DOHH2 (cell line): Measurements from ENCODE around the gene ARID5A.

ENCODE experiments used
- EZH2phosphoT487 ChIP-seq: fragments of 200-600 bp; sonication (generic); IDR thresholded peaks from 2 replicates; pipeline ENCODE4 v1.6.1; 2017; ENCODE audit warnings: borderline replicate concordance, mild to moderate bottlenecking, antibody characterized with exemption, low read length, moderate library complexity, mixed read lengths
- TF ChIP-seq, protein P1 (sequence below): fragments of 200-600 bp; sonication (generic); IDR thresholded peaks from one replicate; pipeline ENCODE4 v1.5.1; 2014; ENCODE audit warnings: antibody characterized with exemption, mild to moderate bottlenecking, low read depth, low read length; ENCODE audit not compliant: poor library complexity, severe bottlenecking

GRCh38 chr2:96509114-96509846 is 27.3 kb upstream of the ARID5A start:
- TF ChIP-seq, protein P1, sequence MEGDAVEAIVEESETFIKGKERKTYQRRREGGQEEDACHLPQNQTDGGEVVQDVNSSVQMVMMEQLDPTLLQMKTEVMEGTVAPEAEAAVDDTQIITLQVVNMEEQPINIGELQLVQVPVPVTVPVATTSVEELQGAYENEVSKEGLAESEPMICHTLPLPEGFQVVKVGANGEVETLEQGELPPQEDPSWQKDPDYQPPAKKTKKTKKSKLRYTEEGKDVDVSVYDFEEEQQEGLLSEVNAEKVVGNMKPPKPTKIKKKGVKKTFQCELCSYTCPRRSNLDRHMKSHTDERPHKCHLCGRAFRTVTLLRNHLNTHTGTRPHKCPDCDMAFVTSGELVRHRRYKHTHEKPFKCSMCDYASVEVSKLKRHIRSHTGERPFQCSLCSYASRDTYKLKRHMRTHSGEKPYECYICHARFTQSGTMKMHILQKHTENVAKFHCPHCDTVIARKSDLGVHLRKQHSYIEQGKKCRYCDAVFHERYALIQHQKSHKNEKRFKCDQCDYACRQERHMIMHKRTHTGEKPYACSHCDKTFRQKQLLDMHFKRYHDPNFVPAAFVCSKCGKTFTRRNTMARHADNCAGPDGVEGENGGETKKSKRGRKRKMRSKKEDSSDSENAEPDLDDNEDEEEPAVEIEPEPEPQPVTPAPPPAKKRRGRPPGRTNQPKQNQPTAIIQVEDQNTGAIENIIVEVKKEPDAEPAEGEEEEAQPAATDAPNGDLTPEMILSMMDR: peak; percentile 93
- TF ChIP-seq EZH2phosphoT487: no peak
